ENCODE measurements around the gene GRAMD2B.

GRAMD2B gene

GRCh38 chr5:126543009-126543408 lies 119.8 kb downstream of the GRAMD2B start:
- DNase-seq (ENCODE audit: low read depth): no peak

GRCh38 chr5:126543660-126544059 lies 120.5 kb downstream of the GRAMD2B start:
- no peak for DNase-seq (ENCODE audit: low read depth)
